Heart right ventricle (tissue), 16 donors: Measurements from ENCODE around the gene SLC28A1. TPM values are rescaled to one million over a fixed set of nuclear protein-coding genes. Genes with fewer than 3 reads are reported as not detected.

Source experiments
- ATAC-seq, 8 donors: fragments of 200-7000 bp; cut with Tn5 transposase; one replicate each; pipeline ENCODE4 v1.9.1; 2020; ENCODE audit warnings: mild to moderate bottlenecking in 8 of 8, moderate library complexity in 8 of 8, moderate number of reproducible peaks in 1 of 8
- DNase-seq, 2 donors: peaks; one replicate each; pipeline ENCODE4 v3.0.0-alpha.2; 2020
- H3K27ac ChIP-seq, 10 donors: fragments of 200-600 bp; sonication (generic) in 2 of 10; one replicate each; pipeline versions ENCODE4 v1.5.0 to v1.8.0; 2020 to 2022; ENCODE audit warnings: mild to moderate bottlenecking in 3 of 10
- H3K27me3 ChIP-seq, 7 donors: fragments of 200-600 bp; one replicate each; pipeline ENCODE4 v1.8.0; 2021 to 2022; ENCODE audit warnings: mild to moderate bottlenecking in 2 of 7
- H3K36me3 ChIP-seq, 9 donors: fragments of 200-600 bp; sonication (generic) in 1 of 9; one replicate each; pipeline versions ENCODE4 v1.5.0 to v1.8.0; 2020 to 2022; ENCODE audit warnings: mild to moderate bottlenecking in 2 of 9
- H3K4me1 ChIP-seq, 9 donors: fragments of 200-600 bp; sonication (generic) in 1 of 9; one replicate each; pipeline versions ENCODE4 v1.5.0 to v1.8.0; 2020 to 2022; ENCODE audit warnings: mild to moderate bottlenecking in 4 of 9
- H3K4me3 ChIP-seq, 10 donors: fragments of 200-600 bp; sonication (generic) in 2 of 10; one replicate each; pipeline versions ENCODE4 v1.5.0 to v1.8.0; 2020 to 2022; ENCODE audit warnings: mild to moderate bottlenecking in 7 of 10, moderate library complexity in 2 of 10
- H3K9me3 ChIP-seq, 11 donors: fragments of 200-600 bp in 10 of 11; sonication (generic) in 2 of 11; one replicate each; pipeline versions ENCODE4 v1.5.0 to v1.8.0; 2013 to 2022; ENCODE audit warnings: mild to moderate bottlenecking in 2 of 11, control low read depth in 1 of 11, moderate library complexity in 1 of 11
- WGBS, 2 donors: extraction: QIAGEN DNeasy Blood & Tissue Kit; methylation state at CpG; one replicate each; pipeline ENCODE4 v1.1.7; 2013; ENCODE audit warnings: inconsistent platforms in 1 of 2; 5-methylcytosine and 5-hydroxymethylcytosine counted together
- intact Hi-C, 10 donors: fragments of 100-400 bp; cut with DNase I; formaldehyde crosslinking; loops; one replicate each; pipeline versions ENCODE4 v1.11.1 to v1.14.2; 2022
- polyA plus RNA-seq, 2 donors: library from polyadenylated mRNA; stranded (reverse); fragments of 200-250 nt; gene quantifications; one replicate each; pipeline ENCODE4 v1.2.3, GENCODE V29; 2013
- total RNA-seq, 10 donors: library from RNA; stranded (reverse); fragmentation: NEBNext Ultra II Directional in 3 of 10; extraction: Animal tissue kit (Norgen Biotek cat#: 25700) in 3 of 10; gene quantifications; one replicate each; pipeline versions ENCODE4 v1.2.1 to v1.2.4, GENCODE V29; 2021 to 2023
- TF ChIP-seq, protein P1 (sequence below), 9 donors: fragments of 200-600 bp; sonication (generic) in 2 of 9; IDR thresholded peaks; one replicate each; pipeline versions ENCODE4 v1.5.0 to v1.8.0; 2021 to 2022; ENCODE audit warnings: antibody characterized with exemption in 9 of 9, mild to moderate bottlenecking in 5 of 9, moderate library complexity in 1 of 9
- donor health status: Arrhythmogenic right ventricular cardiomyopathy.
- donor health status: ischemic (EF 13 %, LVEDD 7.1; RV severe dilation, severe dysfunction).
- donor health status: healthy with polysubstance abuse.
- donor health status: DM: no; HTN: yes; CAD: no.
- donor health status: DM: no; HTN: no; CAD: no.
- donor health status: ischemic (EF 25% LVEDD 6.9; RV normal size, moderate dysfunction).
- donor health status: ischemic (EF 25% LVEDD 5.7; RV mildly dilated, moderate dysfunction).
- donor health status: healthy.
- donor health status: DM: yes; HTN: yes; CAD: no.
- donor health status: Ischemic cardiomyopathy.
- donor health status: ischemic (EF 35%, LVEDD 5.7; RV mildly dilated, moderate dysfunction).
- donor health status: nonischemic (EF 11% LVEDD 7.7; RV severe dilation, severe dysfunction).
- donor health status: DM: yes; HTN: yes; CAD: no.
- donor health status: PGD.
- donor health status: ischemic (EF 29% LVEDD 5.4; RV normal size, mild dysfunction).
- donor health status: nonischemic (EF 23%, LVEDD 6.1; RV moderate dilation, normal function).

The SLC28A1 gene
- total and polyA plus RNA-seq, 12 donors: 0.07 to 2.2 (median 1.5) TPM

DNA sequence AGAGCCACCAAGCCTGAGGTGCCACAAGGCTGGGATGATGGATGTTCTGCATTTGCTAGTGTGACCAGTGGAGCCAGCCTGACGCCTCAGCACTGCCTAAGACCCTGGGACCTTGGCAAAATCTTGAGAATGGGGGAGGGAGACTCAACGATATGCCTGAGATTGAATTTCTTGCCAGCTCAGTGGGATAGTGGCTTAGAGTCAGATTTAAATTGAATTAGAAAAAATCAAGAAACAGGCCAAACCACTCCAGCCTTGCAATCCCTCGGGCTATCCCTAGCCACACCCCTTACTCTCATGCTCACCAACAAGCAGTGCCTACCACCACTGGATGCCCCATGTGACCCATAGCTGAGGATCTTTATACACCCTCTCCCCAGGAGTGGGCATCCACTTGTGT lies 78.5 kb downstream of the SLC28A1 start:
- DNase-seq: no peak
- 85% methylated on average over 3 of the region's 3 CpGs for WGBS, 2 donors

DNA sequence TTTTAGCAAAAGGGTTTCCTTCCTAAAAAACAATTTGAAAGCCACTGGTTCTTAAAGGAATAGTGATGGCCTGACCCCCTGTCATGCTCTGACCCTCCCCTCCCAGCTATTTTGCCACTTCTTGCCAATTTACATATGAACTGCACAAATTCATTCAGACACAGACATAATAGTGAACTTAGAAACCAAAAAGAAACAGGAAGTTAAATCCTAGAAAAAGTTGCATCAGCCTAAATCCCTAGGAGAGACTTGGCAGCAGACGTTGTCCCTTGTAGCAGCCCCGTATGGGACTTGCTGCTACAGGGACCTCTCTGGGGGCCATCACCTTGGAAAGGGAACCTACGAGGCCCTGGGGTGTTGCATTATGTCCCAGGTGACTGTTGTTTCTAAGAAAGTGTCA lies 82.9 kb downstream of the SLC28A1 start:
- WGBS, 2 donors: 56 to 71% methylated on average over 3 of the region's 3 CpGs
- intact Hi-C loops: no loop called here
- ATAC-seq (no peak), DNase-seq (no peak)
- Histone ChIP-seq H3K4me3 (no peak overlapping the region), H3K27me3 (no peaks in the 10 kb centered on the region), H3K27ac (no peak overlapping the region), H3K4me1 (peaks cover 0 to 6% (median 0%) of the 10 kb centered on the region in 9 donors), H3K36me3 (no peaks in the 10 kb centered on the region), H3K9me3 (peaks cover 0 to 12% (median 0%) of the 10 kb centered on the region in 11 donors)
- TF ChIP-seq, protein P1, sequence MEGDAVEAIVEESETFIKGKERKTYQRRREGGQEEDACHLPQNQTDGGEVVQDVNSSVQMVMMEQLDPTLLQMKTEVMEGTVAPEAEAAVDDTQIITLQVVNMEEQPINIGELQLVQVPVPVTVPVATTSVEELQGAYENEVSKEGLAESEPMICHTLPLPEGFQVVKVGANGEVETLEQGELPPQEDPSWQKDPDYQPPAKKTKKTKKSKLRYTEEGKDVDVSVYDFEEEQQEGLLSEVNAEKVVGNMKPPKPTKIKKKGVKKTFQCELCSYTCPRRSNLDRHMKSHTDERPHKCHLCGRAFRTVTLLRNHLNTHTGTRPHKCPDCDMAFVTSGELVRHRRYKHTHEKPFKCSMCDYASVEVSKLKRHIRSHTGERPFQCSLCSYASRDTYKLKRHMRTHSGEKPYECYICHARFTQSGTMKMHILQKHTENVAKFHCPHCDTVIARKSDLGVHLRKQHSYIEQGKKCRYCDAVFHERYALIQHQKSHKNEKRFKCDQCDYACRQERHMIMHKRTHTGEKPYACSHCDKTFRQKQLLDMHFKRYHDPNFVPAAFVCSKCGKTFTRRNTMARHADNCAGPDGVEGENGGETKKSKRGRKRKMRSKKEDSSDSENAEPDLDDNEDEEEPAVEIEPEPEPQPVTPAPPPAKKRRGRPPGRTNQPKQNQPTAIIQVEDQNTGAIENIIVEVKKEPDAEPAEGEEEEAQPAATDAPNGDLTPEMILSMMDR (IDR thresholded peaks at IDR 0.05): no peak

More for the DNA sequence above, 78.5 kb downstream of the SLC28A1 start:
- TF ChIP-seq, protein P1 (IDR thresholded peaks at IDR 0.05): no peak
- no peak for ATAC-seq
- Histone ChIP-seq H3K4me3 (no peak overlapping the region), H3K27ac (no peak overlapping the region), H3K36me3 (no peaks in the 10 kb centered on the region), H3K9me3 (peaks cover 0 to 12% (median 0%) of the 10 kb centered on the region in 11 donors), H3K4me1 (peaks cover 0 to 15% (median 0%) of the 10 kb centered on the region in 9 donors), H3K27me3 (no peaks in the 10 kb centered on the region)
- intact Hi-C loops: no loop called here

DNA sequence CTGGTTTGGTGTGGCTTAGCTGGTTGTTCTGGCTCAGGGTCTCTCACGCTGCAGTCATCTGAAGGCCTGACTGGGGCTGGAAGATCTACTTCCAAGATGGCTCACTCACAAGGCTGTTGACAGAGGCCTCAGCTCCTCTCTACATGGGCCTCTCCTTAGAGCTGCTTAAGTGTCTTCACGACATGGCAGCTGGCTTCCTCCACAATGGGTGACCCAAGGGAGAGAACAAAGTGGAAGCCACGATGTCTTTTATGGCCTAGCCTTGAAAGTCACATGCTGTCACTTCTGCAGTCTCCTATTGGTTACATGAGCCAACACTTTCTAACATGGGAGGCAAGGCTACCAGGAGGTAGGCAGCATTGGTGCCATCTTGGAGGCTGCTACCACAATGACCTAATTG lies 83.8 kb downstream of the SLC28A1 start:
- TF ChIP-seq, protein P1 (IDR thresholded peaks at IDR 0.05): no peak
- no peak for ATAC-seq
- no peak for DNase-seq
- Histone ChIP-seq H3K4me1 (peaks cover 0 to 6% (median 0%) of the 10 kb centered on the region in 9 donors), H3K9me3 (peaks cover 0 to 12% (median 0%) of the 10 kb centered on the region in 11 donors), H3K36me3 (no peaks in the 10 kb centered on the region), H3K27ac (no peak overlapping the region), H3K27me3 (no peaks in the 10 kb centered on the region), H3K4me3 (no peak overlapping the region)
- WGBS, 2 donors: 96 to 97% methylated on average over 3 of the region's 3 CpGs
- intact Hi-C loops: loop anchor here in 1 of 10 donors (2.0 kb wide), 1 partner anchor 20 kb away; no protein-coding TSS in a partner anchor

DNA sequence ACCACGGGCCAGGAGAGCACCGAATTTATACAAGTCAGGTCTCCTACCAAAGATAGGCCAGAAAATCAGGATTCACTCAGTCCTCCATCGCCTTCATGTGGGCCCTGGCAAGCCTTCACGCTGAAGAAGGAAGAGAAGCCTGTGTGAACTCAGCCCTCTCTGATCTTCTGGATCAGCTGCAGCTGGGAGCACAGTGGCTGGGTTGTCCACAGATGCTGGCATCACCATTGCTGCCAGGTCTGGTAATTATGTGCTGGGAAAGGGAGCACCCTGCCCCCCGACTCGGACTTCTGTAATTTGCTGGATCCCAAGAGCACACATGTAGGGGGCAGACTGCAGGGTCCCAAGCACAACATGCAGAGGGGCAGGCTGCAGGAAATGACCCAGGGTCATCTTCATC lies 84.8 kb downstream of the SLC28A1 start:
- TF ChIP-seq, protein P1 (IDR thresholded peaks at IDR 0.05): no peak
- Histone ChIP-seq H3K4me1 (peaks cover 0 to 6% (median 0%) of the 10 kb centered on the region in 9 donors), H3K27me3 (no peaks in the 10 kb centered on the region), H3K4me3 (no peak overlapping the region), H3K9me3 (peaks cover 0 to 11% (median 0%) of the 10 kb centered on the region in 11 donors), H3K27ac (no peak overlapping the region), H3K36me3 (no peaks in the 10 kb centered on the region)
- 69 to 73% methylated on average over 6 of the region's 6 CpGs for WGBS, 2 donors
- intact Hi-C loops: loop anchor here in 1 of 10 donors (2.0 kb wide), 1 partner anchor 20 kb away; no protein-coding TSS in a partner anchor
- no peak for ATAC-seq
- no peak for DNase-seq
